Prostate gland (tissue), 2 donors: ENCODE results near the gene BRD7. TPM values are rescaled to one million over a fixed set of nuclear protein-coding genes. Genes with fewer than 3 reads are reported as not detected.

Source experiments
- DNase-seq: peaks from one replicate; pipeline ENCODE4 v3.0.0-alpha.2; 2019; ENCODE audit warnings: low spot score
- H3K27ac ChIP-seq, 2 donors: fragments of 200-600 bp; sonication (generic); 2 replicates each; pipeline ENCODE4 v1.5.1; 2017 to 2019
- H3K27me3 ChIP-seq: fragments of 200-600 bp; sonication (generic); replicated peaks from 2 replicates; pipeline ENCODE4 v1.5.1; 2019; ENCODE audit not compliant: insufficient read depth
- H3K36me3 ChIP-seq, 2 donors: fragments of 200-600 bp; sonication (generic); 1 replicate in 1 of 2; 2 replicates in 1 of 2; pipeline versions ENCODE4 v1.5.1 to v1.8.1; 2017 to 2019
- H3K4me1 ChIP-seq: fragments of 200-600 bp; sonication (generic); replicated peaks from 2 replicates; pipeline ENCODE4 v1.5.1; 2019
- H3K4me3 ChIP-seq, 2 donors: fragments of 200-600 bp; sonication (generic); 2 replicates each; pipeline ENCODE4 v1.5.1; 2017 to 2019
- H3K9me3 ChIP-seq: fragments of 200-600 bp; sonication (generic); 2 replicates; pipeline ENCODE4 v1.5.1; 2017
- CTCF ChIP-seq, 4 experiments: fragments of 200-600 bp in 2 of 4; fragments of 450-650 bp in 2 of 4; sonication (generic) in 2 of 4; IDR thresholded peaks; 1 replicate in 3 of 4; 2 replicates in 1 of 4; pipeline ENCODE4 v1.5.1; 2016 to 2019; ENCODE audit warnings: antibody characterized with exemption in 4 of 4, mild to moderate bottlenecking in 2 of 4, moderate library complexity in 2 of 4
- POLR2A ChIP-seq: fragments of 450-650 bp; IDR thresholded peaks from one replicate; pipeline ENCODE4 v1.6.1; 2016; ENCODE audit warnings: antibody characterized with exemption, mild to moderate bottlenecking
- POLR2AphosphoS5 ChIP-seq: sonication (generic); formaldehyde crosslinking; IDR thresholded peaks from one replicate; pipeline ENCODE4 v1.6.1; 2017; ENCODE audit warnings: antibody characterized with exemption
- WGBS: methylation state at CpG from one replicate; pipeline ENCODE4 v1.1.5; 2018; 5-methylcytosine and 5-hydroxymethylcytosine counted together
- intact Hi-C: fragments of 100-400 bp; cut with DNase I; formaldehyde crosslinking; loops from one replicate; pipeline ENCODE4 v1.14.2; 2022
- total RNA-seq, 2 donors: library from RNA; depleted of rRNA; stranded (reverse); fragments of >200 nt; gene quantifications; one replicate each; pipeline ENCODE4 v1.1.0, GENCODE V29; 2016

BRD7 gene
- total RNA-seq, 2 donors from 2014 or later = 38.7 to 66.0 TPM

- H3K4me1 ChIP-seq = no peaks in the 10 kb centered on the region
- no peaks in the 10 kb centered on the region for H3K27me3 ChIP-seq
- TF ChIP-seq POLR2A (no peak), POLR2AphosphoS5 (no peak), CTCF (IDR thresholded peaks at IDR 0.05) (no peak)
- H3K4me3 ChIP-seq = no peak overlapping the region
- 85% methylated on average over 9 of the region's 9 CpGs for WGBS
- H3K36me3 ChIP-seq = peaks cover 2 to 8% of the 10 kb centered on the region in 2 donors
- no peak overlapping the region for H3K27ac ChIP-seq
- DNase-seq = no peak
- intact Hi-C loops = no loop called here
- H3K9me3 ChIP-seq = no peaks in the 10 kb centered on the region
Measured at GRCh38 chr16:50318796-50319578, 49.8 kb downstream of the BRD7 start.

- H3K27me3 ChIP-seq = no peaks in the 10 kb centered on the region
- DNase-seq = no peak
- intact Hi-C loops = no loop called here
- TF ChIP-seq POLR2A = no peak
- no peak overlapping the region for H3K4me3 ChIP-seq
- H3K4me1 ChIP-seq = no peaks in the 10 kb centered on the region
- peaks cover 4 to 8% of the 10 kb centered on the region in 2 donors for H3K36me3 ChIP-seq
- WGBS = 88% methylated on average over 10 of the region's 10 CpGs
- no peaks in the 10 kb centered on the region for H3K9me3 ChIP-seq
- no peak overlapping the region for H3K27ac ChIP-seq
Measured at GRCh38 chr16:50316848-50317630, 51.7 kb downstream of the BRD7 start.

- TF ChIP-seq POLR2A = no peak
- TF ChIP-seq POLR2AphosphoS5 = no peak
- no peak for TF ChIP-seq CTCF (IDR thresholded peaks at IDR 0.05)
- Histone ChIP-seq H3K36me3 (peaks cover 4 to 8% of the 10 kb centered on the region in 2 donors), H3K9me3 (no peaks in the 10 kb centered on the region), H3K27ac (no peak overlapping the region), H3K4me1 (no peaks in the 10 kb centered on the region), H3K4me3 (no peak overlapping the region), H3K27me3 (no peaks in the 10 kb centered on the region)
- DNase-seq = no peak
- intact Hi-C loops = no loop called here
- WGBS = 93% methylated on average over 12 of the region's 12 CpGs
Measured at GRCh38 chr16:50316102-50316847, 52.5 kb downstream of the BRD7 start.

- no peak overlapping the region for H3K4me3 ChIP-seq
- no peak for TF ChIP-seq CTCF (IDR thresholded peaks at IDR 0.05)
- TF ChIP-seq POLR2AphosphoS5 = no peak
- TF ChIP-seq POLR2A = no peak
- intact Hi-C loops = no loop called here
- peaks cover 4 to 8% of the 10 kb centered on the region in 2 donors for H3K36me3 ChIP-seq
- DNase-seq = no peak
- H3K27ac ChIP-seq = no peak overlapping the region
- H3K4me1 ChIP-seq = no peaks in the 10 kb centered on the region
- H3K9me3 ChIP-seq = no peaks in the 10 kb centered on the region
- no peaks in the 10 kb centered on the region for H3K27me3 ChIP-seq
- WGBS = 85% methylated on average over 15 of the region's 15 CpGs
Measured at GRCh38 chr16:50315346-50315997, 53.3 kb downstream of the BRD7 start.

GRCh38 chr16:50314665-50315064, 54.1 kb downstream of the BRD7 start:
- Histone ChIP-seq H3K36me3 (peaks cover 4 to 8% of the 10 kb centered on the region in 2 donors), H3K4me1 (no peaks in the 10 kb centered on the region), H3K9me3 (no peaks in the 10 kb centered on the region), H3K27me3 (no peaks in the 10 kb centered on the region), H3K4me3 (no peak overlapping the region), H3K27ac (no peak overlapping the region)
- DNase-seq = no peak
- 66% methylated on average over 8 of the region's 8 CpGs for WGBS
- TF ChIP-seq CTCF (IDR thresholded peaks at IDR 0.05) (no peak), POLR2A (no peak), POLR2AphosphoS5 (no peak)
- intact Hi-C loops = no loop called here
